ENCODE data around the gene MRPS16.
A peak's percentile ranks its signal among the peaks of the same experiment; 100 is the strongest.

Gene MRPS16

GRCh38 chr10:73264423-73264822, 12.0 kb upstream of the MRPS16 start:
- H3K27ac ChIP-seq (replicated peaks): no peak overlapping the region
- no peak for TF ChIP-seq REST (IDR thresholded peaks at IDR 0.05; ENCODE audit: insufficient replicate concordance, low read depth)
- no peak for TF ChIP-seq CTCF (IDR thresholded peaks at IDR 0.05; ENCODE audit: insufficient read depth, low read length)
- DNase-seq (ENCODE audit: low read depth in 1 of 2, low spot score in 1 of 2): no peak
- no peaks in the 10 kb centered on the region for H3K27me3 ChIP-seq (ENCODE audit: insufficient read depth, poor library complexity, severe bottlenecking)
- H3K4me3 ChIP-seq (replicated peaks; ENCODE audit: insufficient read depth, low read length): no peak overlapping the region

- DNase-seq (ENCODE audit: low read depth in 1 of 2, low spot score in 1 of 2): no peak
- no peak for TF ChIP-seq POLR2AphosphoS5 (IDR thresholded peaks at IDR 0.05; ENCODE audit: low read depth)
- TF ChIP-seq CTCF (IDR thresholded peaks at IDR 0.05; ENCODE audit: insufficient read depth, low read length): peak; percentile 41
- TF ChIP-seq REST (IDR thresholded peaks at IDR 0.05; ENCODE audit: insufficient replicate concordance, low read depth): no peak
- H3K27me3 ChIP-seq (ENCODE audit: insufficient read depth, poor library complexity, severe bottlenecking): no peaks in the 10 kb centered on the region
- H3K4me3 ChIP-seq (replicated peaks; ENCODE audit: insufficient read depth, low read length): no peak overlapping the region
- H3K27ac ChIP-seq (replicated peaks): no peak overlapping the region
These were observed 11.4 kb upstream of the MRPS16 start for GRCh38 chr10:73263693-73264347.

GRCh38 chr10:73262880-73263555, 10.6 kb upstream of the MRPS16 start:
- Histone ChIP-seq H3K27ac (replicated peaks) (no peak overlapping the region), H3K4me3 (replicated peaks; ENCODE audit: insufficient read depth, low read length) (no peak overlapping the region), H3K27me3 (ENCODE audit: insufficient read depth, poor library complexity, severe bottlenecking) (no peaks in the 10 kb centered on the region)
- no peak for DNase-seq (ENCODE audit: low read depth in 1 of 2, low spot score in 1 of 2)
- no peak for TF ChIP-seq GABPA (IDR thresholded peaks at IDR 0.05; ENCODE audit: low read depth)
- TF ChIP-seq SPI1 (IDR thresholded peaks at IDR 0.05; ENCODE audit: borderline replicate concordance, low read depth): no peak
- TF ChIP-seq CTCF (IDR thresholded peaks at IDR 0.05; ENCODE audit: insufficient read depth, low read length): no peak
- TF ChIP-seq REST (IDR thresholded peaks at IDR 0.05; ENCODE audit: insufficient replicate concordance, low read depth): no peak
- no peak for TF ChIP-seq POLR2AphosphoS5 (IDR thresholded peaks at IDR 0.05; ENCODE audit: low read depth)

Measured in HL-60 (cell line).